Loucy (cell line): ENCODE data around the gene MAN2C1.
"Not testable (repeated sequence)": the region's sequence is repeated elsewhere in the genome, so short reads cannot be mapped to it uniquely, and the experiment has no call there.

ENCODE experiments used
- EZH2phosphoT487 ChIP-seq: fragments of 200-600 bp; IDR thresholded peaks from 2 replicates; pipeline ENCODE4 v1.6.1; 2018; ENCODE audit warnings: antibody characterized with exemption, mild to moderate bottlenecking, moderate library complexity, borderline replicate concordance
- TF ChIP-seq, protein P1 (sequence below): fragments of 200-600 bp; sonication (generic); conservative IDR thresholded peaks from 2 replicates; pipeline ENCODE4 v1.5.1; 2014; ENCODE audit warnings: mild to moderate bottlenecking, antibody characterized with exemption, low read length

DNA sequence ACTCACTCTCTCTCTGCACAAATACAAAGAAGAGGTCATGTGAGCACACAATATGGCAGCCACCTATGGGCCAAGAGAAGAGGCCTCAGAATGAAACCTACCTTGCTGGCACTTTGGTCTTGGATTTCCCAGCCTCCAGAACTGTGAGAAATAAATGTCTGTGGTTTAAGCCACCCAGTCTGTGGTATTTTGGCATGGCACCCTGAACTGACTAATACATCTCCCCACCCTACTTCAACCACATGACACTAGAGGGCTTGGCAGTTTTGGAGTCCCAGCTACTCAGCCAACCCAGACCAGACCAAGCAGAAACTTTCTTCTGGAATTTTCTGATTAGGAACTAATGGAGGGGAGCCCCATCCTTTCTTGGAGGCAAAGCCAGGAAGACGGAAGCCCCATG is 55.9 kb downstream of the MAN2C1 start:
- TF ChIP-seq, protein P1, sequence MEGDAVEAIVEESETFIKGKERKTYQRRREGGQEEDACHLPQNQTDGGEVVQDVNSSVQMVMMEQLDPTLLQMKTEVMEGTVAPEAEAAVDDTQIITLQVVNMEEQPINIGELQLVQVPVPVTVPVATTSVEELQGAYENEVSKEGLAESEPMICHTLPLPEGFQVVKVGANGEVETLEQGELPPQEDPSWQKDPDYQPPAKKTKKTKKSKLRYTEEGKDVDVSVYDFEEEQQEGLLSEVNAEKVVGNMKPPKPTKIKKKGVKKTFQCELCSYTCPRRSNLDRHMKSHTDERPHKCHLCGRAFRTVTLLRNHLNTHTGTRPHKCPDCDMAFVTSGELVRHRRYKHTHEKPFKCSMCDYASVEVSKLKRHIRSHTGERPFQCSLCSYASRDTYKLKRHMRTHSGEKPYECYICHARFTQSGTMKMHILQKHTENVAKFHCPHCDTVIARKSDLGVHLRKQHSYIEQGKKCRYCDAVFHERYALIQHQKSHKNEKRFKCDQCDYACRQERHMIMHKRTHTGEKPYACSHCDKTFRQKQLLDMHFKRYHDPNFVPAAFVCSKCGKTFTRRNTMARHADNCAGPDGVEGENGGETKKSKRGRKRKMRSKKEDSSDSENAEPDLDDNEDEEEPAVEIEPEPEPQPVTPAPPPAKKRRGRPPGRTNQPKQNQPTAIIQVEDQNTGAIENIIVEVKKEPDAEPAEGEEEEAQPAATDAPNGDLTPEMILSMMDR: not testable (repeated sequence)
- not testable (repeated sequence) for TF ChIP-seq EZH2phosphoT487
